Stomach (tissue), 9 donors: Measurements from ENCODE around the gene SLAMF1. TPM values are rescaled to one million over a fixed set of nuclear protein-coding genes. Genes with fewer than 3 reads are reported as not detected.

Source experiments
- DNase-seq, 2 donors: peaks; one replicate each; pipeline versions ENCODE4 v3.0.0 to v3.0.0-alpha.2; 2013 to 2019
- H3K27ac ChIP-seq, 5 donors: fragments of 200-600 bp in 4 of 5; sonication (generic) in 4 of 5; one replicate each; pipeline ENCODE4 v1.5.1; 2013 to 2019; ENCODE audit warnings: mild to moderate bottlenecking in 1 of 5, moderate library complexity in 1 of 5
- H3K27me3 ChIP-seq, 3 donors: fragments of 200-600 bp; sonication (generic); one replicate each; pipeline ENCODE4 v1.5.1; 2017 to 2019; ENCODE audit warnings: mixed run types in 1 of 3
- H3K36me3 ChIP-seq, 4 donors: fragments of 200-600 bp; sonication (generic); 1 replicate in 3 of 4; 2 replicates in 1 of 4; pipeline ENCODE4 v1.5.1; 2016 to 2019
- H3K4me1 ChIP-seq, 4 donors: fragments of 200-600 bp; sonication (generic); one replicate each; pipeline ENCODE4 v1.5.1; 2016 to 2019
- H3K4me3 ChIP-seq, 4 donors: fragments of 200-600 bp; sonication (generic) in 3 of 4; one replicate each; pipeline ENCODE4 v1.5.1; 2016 to 2019; ENCODE audit warnings: mild to moderate bottlenecking in 1 of 4
- H3K9me3 ChIP-seq, 4 donors: fragments of 200-600 bp; sonication (generic); one replicate each; pipeline ENCODE4 v1.5.1; 2016 to 2019
- CTCF ChIP-seq, 7 experiments: fragments of 450-650 bp in 4 of 7; fragments of 200-600 bp in 3 of 7; sonication (generic) in 3 of 7; IDR thresholded peaks; one replicate each; pipeline ENCODE4 v1.5.1; 2016 to 2019; ENCODE audit warnings: antibody characterized with exemption in 7 of 7, control low read depth in 2 of 7, mild to moderate bottlenecking in 1 of 7
- EP300 ChIP-seq: sonication (generic); formaldehyde crosslinking; IDR thresholded peaks from one replicate; pipeline ENCODE4 v1.6.1; 2017; ENCODE audit warnings: antibody characterized with exemption
- POLR2A ChIP-seq, 4 donors: fragments of 450-650 bp; IDR thresholded peaks; one replicate each; pipeline ENCODE4 v1.6.1; 2016; ENCODE audit warnings: antibody characterized with exemption in 4 of 4, control low read depth in 2 of 4, mild to moderate bottlenecking in 1 of 4, moderate library complexity in 1 of 4
- POLR2AphosphoS5 ChIP-seq, 3 donors: sonication (generic); formaldehyde crosslinking; IDR thresholded peaks; one replicate each; pipeline ENCODE4 v1.6.1; 2016; ENCODE audit warnings: antibody characterized with exemption in 3 of 3
- WGBS, 5 donors: extraction: QIAGEN DNeasy Blood & Tissue Kit in 3 of 5; methylation state at CpG; one replicate each; pipeline versions ENCODE4 v1.1.5 to v1.1.7; 2013 to 2018; 5-methylcytosine and 5-hydroxymethylcytosine counted together
- intact Hi-C: fragments of 100-400 bp; cut with DNase I; formaldehyde crosslinking; loops from one replicate; pipeline ENCODE4 v1.15.1; 2023; ENCODE audit warnings: low total_unique reads
- polyA plus RNA-seq, 3 donors: library from polyadenylated mRNA; stranded (reverse); fragments of 200-250 nt; gene quantifications; one replicate each; pipeline ENCODE4 v1.2.3, GENCODE V29; 2013
- total RNA-seq, 5 donors: library from RNA; depleted of rRNA; stranded (reverse); fragments of >200 nt; gene quantifications; one replicate each; pipeline versions ENCODE4 v1.1.0 to v1.2.3, GENCODE V29; 2014 to 2016
- donor health status: healthy with polysubstance abuse.
- donor health status: Bipolar disorder and iron deficiency.
- donor health status: healthy.

The SLAMF1 gene
- total and polyA plus RNA-seq, 8 donors = 0.12 to 4.1 (median 0.92) TPM; not detected in 3

- Histone ChIP-seq H3K4me3 (no peak overlapping the region), H3K36me3 (no peaks in the 10 kb centered on the region), H3K27me3 (no peaks in the 10 kb centered on the region), H3K27ac (no peak overlapping the region), H3K9me3 (no peaks in the 10 kb centered on the region), H3K4me1 (peaks cover 0 to 14% (median 3%) of the 10 kb centered on the region in 4 donors)
- TF ChIP-seq POLR2AphosphoS5 (IDR thresholded peaks at IDR 0.05) (no peak), CTCF (IDR thresholded peaks at IDR 0.05) (no peak), POLR2A (IDR thresholded peaks at IDR 0.05) (no peak), EP300 (no peak)
- intact Hi-C loops = no loop called here
- 82 to 100% (median 93%) methylated on average over 1 of the region's 1 CpG for WGBS, 5 donors
- DNase-seq = no peak
Measured at GRCh38 chr1:160626509-160627342, 20.1 kb downstream of the SLAMF1 start.

- H3K27me3 ChIP-seq = no peaks in the 10 kb centered on the region
- H3K9me3 ChIP-seq = no peaks in the 10 kb centered on the region
- no peak overlapping the region for H3K4me3 ChIP-seq
- DNase-seq = no peak
- H3K27ac ChIP-seq = no peak overlapping the region
- no peaks in the 10 kb centered on the region for H3K36me3 ChIP-seq
- peaks cover 0 to 10% (median 3%) of the 10 kb centered on the region in 4 donors for H3K4me1 ChIP-seq
- WGBS, 5 donors = 72 to 86% (median 83%) methylated on average over 10 of the region's 10 CpGs
- TF ChIP-seq CTCF (IDR thresholded peaks at IDR 0.05) (no peak), POLR2AphosphoS5 (IDR thresholded peaks at IDR 0.05) (no peak), POLR2A (IDR thresholded peaks at IDR 0.05) (no peak), EP300 (no peak)
- intact Hi-C loops = no loop called here
Measured at GRCh38 chr1:160625725-160626498, 20.9 kb downstream of the SLAMF1 start.

- Histone ChIP-seq H3K9me3 (no peaks in the 10 kb centered on the region), H3K36me3 (no peaks in the 10 kb centered on the region), H3K27me3 (no peaks in the 10 kb centered on the region), H3K4me1 (peaks cover 0 to 4% (median 2%) of the 10 kb centered on the region in 4 donors), H3K4me3 (no peak overlapping the region), H3K27ac (no peak overlapping the region)
- WGBS, 5 donors = 59 to 79% (median 63%) methylated on average over 1 of the region's 1 CpG
- no peak for DNase-seq
- intact Hi-C loops = no loop called here
- TF ChIP-seq POLR2A (IDR thresholded peaks at IDR 0.05) = no peak
- no peak for TF ChIP-seq POLR2AphosphoS5 (IDR thresholded peaks at IDR 0.05)
- no peak for TF ChIP-seq CTCF (IDR thresholded peaks at IDR 0.05)
- TF ChIP-seq EP300 = no peak
Measured at GRCh38 chr1:160625321-160625720, 21.5 kb downstream of the SLAMF1 start.

- Histone ChIP-seq H3K27me3 (no peaks in the 10 kb centered on the region), H3K36me3 (no peaks in the 10 kb centered on the region), H3K9me3 (no peaks in the 10 kb centered on the region), H3K27ac (no peak overlapping the region), H3K4me3 (no peak overlapping the region), H3K4me1 (no peaks in the 10 kb centered on the region)
- DNase-seq = no peak
- intact Hi-C loops = no loop called here
- TF ChIP-seq EP300 = no peak
- no peak for TF ChIP-seq POLR2A (IDR thresholded peaks at IDR 0.05)
- TF ChIP-seq POLR2AphosphoS5 (IDR thresholded peaks at IDR 0.05) = no peak
- no peak for TF ChIP-seq CTCF (IDR thresholded peaks at IDR 0.05)
- 52 to 68% (median 58%) methylated on average over 3 of the region's 3 CpGs for WGBS, 5 donors
Measured at GRCh38 chr1:160624464-160624863, 22.4 kb downstream of the SLAMF1 start.
